ENCODE data around the gene OR2A5.
"Not testable (repeated sequence)": the region's sequence is repeated elsewhere in the genome, so short reads cannot be mapped to it uniquely, and the experiment has no call there.

Gene OR2A5

GRCh38 chr7:144048648-144049047 is at the start of gene OR2A5:
Gene OR2A5, plus strand, starts transcription at chr7:144048948. Its CDS starts 1,454 bp downstream, at chr7:144050402.
- DNase-seq (ENCODE audit: low read depth): no peak

- DNase-seq (ENCODE audit: low read depth): no peak
These were observed 48.7 kb upstream of the OR2A5 start, which contains the start of gene OR6B1 for GRCh38 chr7:144000020-144000419. Gene OR6B1, plus strand, starts transcription at chr7:144000320. Its CDS starts 3,677 bp downstream, at chr7:144003997.

- DNase-seq (ENCODE audit: low read depth): no peak
These were observed 47.2 kb upstream of the OR2A5 start for GRCh38 chr7:144001543-144001942.

GRCh38 chr7:144004703-144005102 is 44.0 kb upstream of the OR2A5 start:
- no peak for DNase-seq (ENCODE audit: low read depth)

GRCh38 chr7:144006029-144006691 is 42.6 kb upstream of the OR2A5 start:
- DNase-seq (ENCODE audit: low read depth): no peak

- no peak for DNase-seq (ENCODE audit: low read depth)
These were observed 42.1 kb upstream of the OR2A5 start for GRCh38 chr7:144006692-144007042.

GRCh38 chr7:144009361-144009760 is 39.4 kb upstream of the OR2A5 start:
- DNase-seq (ENCODE audit: low read depth): no peak

GRCh38 chr7:144010061-144010460 is 38.7 kb upstream of the OR2A5 start:
- not testable (repeated sequence) for DNase-seq (ENCODE audit: low read depth)

- not testable (repeated sequence) for DNase-seq (ENCODE audit: low read depth)
These were observed 37.9 kb upstream of the OR2A5 start for GRCh38 chr7:144010821-144011220.

GRCh38 chr7:144011458-144012230 is 37.1 kb upstream of the OR2A5 start:
- no peak for DNase-seq (ENCODE audit: low read depth)

- DNase-seq (ENCODE audit: low read depth): no peak
These were observed 30.7 kb upstream of the OR2A5 start for GRCh38 chr7:144018065-144018464.

- no peak for DNase-seq (ENCODE audit: low read depth)
These were observed 29.3 kb upstream of the OR2A5 start for GRCh38 chr7:144019457-144019856.

GRCh38 chr7:144020340-144020739 is 28.4 kb upstream of the OR2A5 start:
- DNase-seq (ENCODE audit: low read depth): no peak

GRCh38 chr7:144022169-144022568 is 26.6 kb upstream of the OR2A5 start:
- DNase-seq (ENCODE audit: low read depth): no peak

GRCh38 chr7:144023171-144023827 is 25.4 kb upstream of the OR2A5 start:
- no peak for DNase-seq (ENCODE audit: low read depth)

GRCh38 chr7:144024213-144024612 is 24.5 kb upstream of the OR2A5 start:
- DNase-seq (ENCODE audit: low read depth): no peak

GRCh38 chr7:144026203-144026883 is 22.4 kb upstream of the OR2A5 start:
- DNase-seq (ENCODE audit: low read depth): no peak

- DNase-seq (ENCODE audit: low read depth): no peak
These were observed 21.7 kb upstream of the OR2A5 start for GRCh38 chr7:144027070-144027469.

GRCh38 chr7:144027974-144028373 is 20.8 kb upstream of the OR2A5 start:
- no peak for DNase-seq (ENCODE audit: low read depth)

- DNase-seq (ENCODE audit: low read depth): no peak
These were observed 20.2 kb upstream of the OR2A5 start for GRCh38 chr7:144028547-144028946.

GRCh38 chr7:144032516-144032915 is 16.2 kb upstream of the OR2A5 start:
- DNase-seq (ENCODE audit: low read depth): no peak

GRCh38 chr7:144032985-144033709 is 15.6 kb upstream of the OR2A5 start:
- DNase-seq (ENCODE audit: low read depth): no peak
